Right atrium auricular region (tissue), 2 donors: ENCODE results near the gene PPP1R14B. TPM values are rescaled to one million over a fixed set of nuclear protein-coding genes. Genes with fewer than 3 reads are reported as not detected.

Experiments used
- DNase-seq: peaks from one replicate; pipeline ENCODE4 v3.0.0-alpha.2; 2019; ENCODE audit warnings: low spot score
- H3K27ac ChIP-seq, 2 donors: fragments of 200-600 bp; sonication (generic); 1 replicate in 1 of 2; 2 replicates in 1 of 2; pipeline ENCODE4 v1.5.1; 2016 to 2019
- H3K27me3 ChIP-seq, 2 donors: fragments of 200-600 bp; sonication (generic); one replicate each; pipeline versions ENCODE4 v1.5.1 to v1.6.0; 2017 to 2019
- H3K36me3 ChIP-seq: fragments of 200-600 bp; sonication (generic); one replicate; pipeline ENCODE4 v1.5.1; 2016
- H3K4me1 ChIP-seq, 2 donors: fragments of 200-600 bp; sonication (generic); one replicate each; pipeline versions ENCODE4 v1.5.1 to v1.6.0; 2017 to 2019
- H3K4me3 ChIP-seq, 2 donors: fragments of 200-600 bp; sonication (generic); 1 replicate in 1 of 2; 2 replicates in 1 of 2; pipeline ENCODE4 v1.5.1; 2017 to 2019; ENCODE audit warnings: mild to moderate bottlenecking in 1 of 2, moderate library complexity in 1 of 2
- H3K9me3 ChIP-seq, 2 donors: fragments of 200-600 bp; sonication (generic); one replicate each; pipeline ENCODE4 v1.5.1; 2019
- CTCF ChIP-seq, 2 donors: fragments of 200-600 bp; sonication (generic); IDR thresholded peaks; one replicate each; pipeline ENCODE4 v1.5.1; 2019; ENCODE audit warnings: antibody characterized with exemption in 2 of 2
- total RNA-seq, 2 donors: library from RNA; depleted of rRNA; stranded (reverse); fragments of >200 nt; gene quantifications; one replicate each; pipeline ENCODE4 v1.1.0, GENCODE V29; 2016

Gene PPP1R14B
- total RNA-seq, 2 donors from 2014 or later = 76.4 to 99.2 TPM

GRCh38 chr11:64233913-64234586 is 12.7 kb downstream of the PPP1R14B start, which contains the start of gene VEGFB:
Gene VEGFB, plus strand, starts transcription at chr11:64234584. Its CDS starts 250 bp downstream, at chr11:64234834.
- no peak for TF ChIP-seq CTCF (IDR thresholded peaks at IDR 0.05)
- Histone ChIP-seq H3K4me3 (peak within 1 kb of the TSS; percentile 69 to 75), H3K27ac (peak within 1 kb of the TSS; percentile 89 to 90), H3K4me1 (peaks cover 0 to 73% of the 10 kb centered on the region in 2 donors), H3K27me3 (no peaks in the 10 kb centered on the region), H3K9me3 (no peaks in the 10 kb centered on the region), H3K36me3 (peaks cover 6% of the 10 kb centered on the region)
- DNase-seq = no peak

DNA sequence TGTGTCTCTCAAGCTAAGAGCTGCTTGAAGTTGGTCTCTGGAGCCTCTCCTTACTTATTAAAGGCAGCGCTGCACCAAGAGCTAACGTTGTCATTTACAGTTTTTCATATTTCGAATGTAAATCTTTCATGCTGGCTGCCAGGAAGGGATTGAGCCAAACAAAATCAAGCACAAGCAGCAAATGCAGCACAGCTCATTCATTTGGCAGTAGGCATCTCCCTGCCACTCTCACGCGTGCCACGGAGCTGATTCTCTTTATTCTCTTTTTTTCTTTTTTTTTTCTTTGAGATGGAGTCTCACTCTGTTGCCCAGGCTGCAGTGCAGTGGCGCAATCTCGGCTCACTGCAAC is 13.8 kb downstream of the PPP1R14B start:
- Histone ChIP-seq H3K27me3 (no peaks in the 10 kb centered on the region), H3K9me3 (no peaks in the 10 kb centered on the region), H3K4me1 (peaks cover 0 to 76% of the 10 kb centered on the region in 2 donors), H3K27ac (no peak overlapping the region), H3K36me3 (peaks cover 6% of the 10 kb centered on the region), H3K4me3 (no peak overlapping the region)
- DNase-seq = no peak
- no peak for TF ChIP-seq CTCF (IDR thresholded peaks at IDR 0.05)

GRCh38 chr11:64232182-64232966 is 14.4 kb downstream of the PPP1R14B start:
- Histone ChIP-seq H3K4me3 (no peak overlapping the region), H3K27ac (peak overlapping the region in 1 of 2 donors; percentile 97), H3K9me3 (no peaks in the 10 kb centered on the region), H3K36me3 (peaks cover 6% of the 10 kb centered on the region), H3K4me1 (peaks cover 0 to 76% of the 10 kb centered on the region in 2 donors), H3K27me3 (no peaks in the 10 kb centered on the region)
- DNase-seq = no peak
- TF ChIP-seq CTCF (IDR thresholded peaks at IDR 0.05) = no peak

DNA sequence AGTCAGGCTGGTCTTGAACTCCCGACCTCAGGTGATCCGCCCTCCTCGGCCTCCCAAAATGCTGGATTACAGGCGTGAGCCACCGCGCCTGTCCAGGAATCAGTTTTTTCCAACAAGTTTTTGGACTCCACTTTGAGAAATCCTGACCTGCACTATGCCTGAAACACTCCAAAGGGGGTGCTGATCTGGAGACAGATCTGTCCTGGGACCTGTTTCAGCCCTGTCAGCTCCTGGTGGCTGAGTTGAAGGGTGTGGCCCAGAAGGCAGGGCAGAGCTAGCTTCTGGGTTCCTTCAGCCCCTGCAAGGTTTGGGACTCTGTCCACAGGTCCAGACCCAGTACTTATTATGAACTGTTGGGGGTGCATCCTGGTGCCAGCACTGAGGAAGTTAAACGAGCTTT is 15.2 kb downstream of the PPP1R14B start:
- no peak for TF ChIP-seq CTCF (IDR thresholded peaks at IDR 0.05)
- H3K27ac ChIP-seq = peak overlapping the region in 1 of 2 donors; percentile 97
- H3K4me3 ChIP-seq = peak overlapping the region in 1 of 2 donors; percentile 77
- peaks cover 6% of the 10 kb centered on the region for H3K36me3 ChIP-seq
- no peaks in the 10 kb centered on the region for H3K27me3 ChIP-seq
- DNase-seq = no peak
- no peaks in the 10 kb centered on the region for H3K9me3 ChIP-seq
- H3K4me1 ChIP-seq = peaks cover 0 to 76% of the 10 kb centered on the region in 2 donors

DNA sequence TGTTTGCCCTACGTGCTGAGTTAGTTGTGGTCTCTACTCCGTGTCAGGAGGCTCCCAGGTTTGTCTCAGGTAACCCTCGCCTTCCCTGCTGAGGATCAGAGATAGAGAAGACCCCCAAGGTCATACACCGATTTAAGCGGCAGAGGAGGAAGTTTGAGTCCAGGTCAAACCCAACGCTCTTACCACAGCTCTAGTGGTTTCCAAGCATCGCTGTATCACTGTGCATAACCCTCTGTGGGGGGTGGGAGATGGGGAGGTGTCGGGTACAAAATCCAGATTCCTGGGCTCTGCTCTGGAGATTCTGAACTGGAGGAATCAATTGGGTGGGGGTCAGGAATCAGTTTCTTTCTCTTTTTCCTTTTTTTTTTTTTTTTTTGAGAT is 15.8 kb downstream of the PPP1R14B start:
- H3K36me3 ChIP-seq = peaks cover 2% of the 10 kb centered on the region
- no peaks in the 10 kb centered on the region for H3K27me3 ChIP-seq

More for the DNA sequence above, 15.8 kb downstream of the PPP1R14B start:
- peaks cover 0 to 75% of the 10 kb centered on the region in 2 donors for H3K4me1 ChIP-seq
- H3K9me3 ChIP-seq = no peaks in the 10 kb centered on the region
- H3K27ac ChIP-seq = peak overlapping the region; percentile 92 to 97
- peak overlapping the region; percentile 57 to 77 for H3K4me3 ChIP-seq
- DNase-seq = no peak
- no peak for TF ChIP-seq CTCF (IDR thresholded peaks at IDR 0.05)
